NCI-H2227 treated with DMSO at 0.1 percent for 48 hours (cell line): Measurements from ENCODE around the gene TAPBP.
"Not testable (repeated sequence)": the region's sequence is repeated elsewhere in the genome, so short reads cannot be mapped to it uniquely, and the experiment has no call there.

Source experiments
- DNase-seq: peaks from one replicate; lab custom pipeline; 2025; lab: John Stamatoyannopoulos, UW

TAPBP gene

DNA sequence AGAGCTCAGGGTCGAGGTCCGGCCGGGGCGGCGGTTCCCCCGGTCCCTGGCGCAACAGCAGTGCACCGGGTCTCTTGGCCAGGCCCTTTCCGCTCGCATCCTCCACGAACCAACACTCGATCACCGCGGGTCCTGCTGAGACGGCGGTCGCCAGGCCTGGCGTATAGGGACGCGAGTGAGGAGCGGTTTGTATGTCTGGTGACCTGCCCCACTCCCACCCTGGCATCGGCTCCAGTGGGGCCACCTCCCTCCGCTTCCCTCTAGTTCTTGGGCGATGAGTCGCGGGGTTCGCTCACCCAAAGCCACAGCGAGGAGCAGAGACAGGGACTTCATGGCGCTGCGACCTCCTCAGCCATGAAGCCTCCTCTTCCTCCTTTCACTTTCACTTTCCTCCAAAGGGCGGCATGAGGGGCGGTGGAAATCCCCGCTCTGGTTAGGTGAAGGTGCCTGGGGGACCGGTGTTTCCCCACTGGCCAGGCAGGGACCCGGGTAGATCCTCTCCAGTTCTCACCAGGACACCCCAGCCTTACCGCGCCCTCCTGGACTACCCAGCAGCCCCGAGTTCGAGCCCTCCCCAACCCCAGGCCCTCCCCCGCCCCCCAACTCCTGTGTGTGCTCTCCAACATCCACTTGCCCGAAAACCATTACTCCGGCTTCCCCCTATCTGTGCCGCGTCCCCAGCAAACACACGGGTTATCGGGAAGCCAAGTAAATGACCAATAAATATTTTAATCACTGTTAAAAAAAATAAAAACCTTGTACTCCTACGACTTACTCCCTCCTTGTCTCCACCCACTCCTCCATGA, at the start of gene TAPBP:
Gene TAPBP (minus strand): TSS at position 370 of the 806 bp plus-strand sequence. CDS start 37 bp downstream, at position 333.
- no peak for DNase-seq

DNA sequence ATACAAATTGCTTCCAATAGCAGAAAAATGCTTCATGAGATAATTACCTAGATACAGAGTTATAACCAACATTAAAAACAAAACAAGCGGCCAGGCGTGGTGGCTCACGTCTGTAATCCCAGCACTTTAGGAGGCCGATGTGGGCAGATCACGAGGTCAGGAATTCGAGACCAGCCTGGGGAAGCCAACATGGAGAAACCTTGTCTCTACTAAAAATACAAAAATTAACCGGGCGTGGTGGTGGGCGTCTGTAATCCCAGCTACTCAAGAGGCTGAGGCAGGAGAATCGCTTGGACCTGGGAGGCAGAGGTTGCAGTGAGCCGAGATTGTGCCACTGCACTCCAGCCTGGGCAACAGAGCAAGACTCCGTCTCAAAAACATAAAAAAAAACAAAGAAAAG, 49.6 kb upstream of the TAPBP start:
- not testable (repeated sequence) for DNase-seq

DNA sequence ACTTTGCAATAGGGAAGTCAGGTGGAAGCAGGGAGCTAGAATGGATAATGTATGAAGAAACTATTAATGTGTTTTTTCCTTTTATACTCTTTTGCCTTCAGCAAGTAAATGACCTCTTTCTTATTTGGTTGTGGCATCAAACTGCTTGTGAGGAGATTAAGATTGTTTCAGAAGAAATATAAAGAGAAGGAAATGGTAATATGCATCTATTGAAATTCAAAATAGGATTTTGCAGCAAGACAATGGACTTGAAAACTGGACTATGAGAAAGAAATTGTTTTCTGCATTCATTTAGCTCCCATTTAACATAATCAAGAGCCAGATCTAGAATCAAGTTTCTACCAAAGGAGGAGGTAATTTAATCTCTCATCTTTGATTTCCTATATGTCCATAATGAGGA, 45.5 kb upstream of the TAPBP start:
- DNase-seq = no peak

DNA sequence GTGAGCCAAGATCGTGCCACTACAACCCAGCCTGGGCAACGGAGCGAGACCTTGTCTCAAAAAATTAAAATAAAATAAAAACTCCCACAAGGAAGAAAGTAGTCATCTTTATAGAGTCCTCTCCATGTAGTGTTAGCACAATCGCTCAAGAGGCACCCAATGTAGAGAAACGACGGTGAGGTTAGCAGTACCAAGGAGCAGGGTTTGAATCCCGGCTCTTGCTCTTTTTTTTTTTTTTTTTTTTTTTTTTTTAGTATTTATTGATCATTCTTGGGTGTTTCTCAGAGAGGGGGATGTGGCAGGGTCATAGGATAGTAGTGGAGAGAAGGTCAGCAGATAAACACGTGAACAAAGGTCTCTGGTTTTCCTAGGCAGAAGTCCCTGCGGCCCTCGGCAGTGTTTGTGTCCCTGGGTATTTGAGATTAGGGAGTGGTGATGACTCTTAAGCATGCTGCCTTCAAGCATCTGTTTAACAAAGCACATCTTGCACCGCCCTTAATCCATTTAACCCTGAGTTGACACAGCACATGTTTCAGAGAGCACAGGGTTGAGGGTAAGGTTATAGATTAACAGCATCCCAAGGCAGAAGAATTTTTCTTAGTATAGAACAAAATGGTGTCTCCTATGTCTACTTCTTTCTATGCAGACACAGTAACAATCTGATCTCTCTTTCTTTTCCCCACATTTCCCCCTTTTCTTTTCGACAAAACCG, 43.4 kb upstream of the TAPBP start:
- not testable (repeated sequence) for DNase-seq

DNA sequence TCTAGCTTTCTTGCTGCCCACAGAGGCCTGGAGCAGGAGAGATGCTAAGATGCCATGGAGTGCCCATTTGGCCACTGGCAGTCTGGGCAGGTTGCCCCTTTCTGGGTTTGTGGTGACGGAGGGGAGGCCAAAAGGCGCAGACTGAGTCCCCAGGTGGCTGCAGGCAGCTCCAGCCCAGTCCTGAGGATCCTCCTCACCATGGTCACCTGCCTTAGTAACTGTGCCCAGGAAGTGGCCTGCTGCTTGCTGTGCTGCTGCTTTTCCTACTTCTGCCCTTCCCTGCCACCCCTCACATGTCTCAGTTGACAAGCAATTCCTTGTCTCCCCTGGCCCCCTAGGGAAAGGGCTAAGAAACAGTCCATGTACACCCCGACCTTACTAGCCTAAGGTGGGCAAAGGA, 42.4 kb upstream of the TAPBP start:
- DNase-seq = no peak

DNA sequence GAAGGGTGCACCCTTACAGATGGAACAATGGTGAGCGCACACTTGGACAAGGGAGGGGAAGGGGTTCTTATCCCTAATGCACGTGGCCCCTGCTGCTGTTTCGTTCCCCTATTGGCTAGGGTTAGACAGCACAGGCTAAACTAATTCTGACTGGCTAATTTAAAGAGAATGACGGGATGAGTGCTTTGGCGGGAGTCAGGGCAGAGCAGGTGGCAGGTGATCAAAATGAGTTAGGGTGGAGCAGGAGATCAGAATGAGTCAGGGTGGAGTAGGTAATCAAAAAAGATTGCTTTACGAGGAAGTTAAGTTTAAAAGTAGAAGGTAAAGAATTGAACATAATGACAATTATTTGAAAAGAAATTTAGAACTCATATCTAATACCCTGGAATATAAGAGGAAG, 42.0 kb upstream of the TAPBP start:
- DNase-seq = not testable (repeated sequence)

DNA sequence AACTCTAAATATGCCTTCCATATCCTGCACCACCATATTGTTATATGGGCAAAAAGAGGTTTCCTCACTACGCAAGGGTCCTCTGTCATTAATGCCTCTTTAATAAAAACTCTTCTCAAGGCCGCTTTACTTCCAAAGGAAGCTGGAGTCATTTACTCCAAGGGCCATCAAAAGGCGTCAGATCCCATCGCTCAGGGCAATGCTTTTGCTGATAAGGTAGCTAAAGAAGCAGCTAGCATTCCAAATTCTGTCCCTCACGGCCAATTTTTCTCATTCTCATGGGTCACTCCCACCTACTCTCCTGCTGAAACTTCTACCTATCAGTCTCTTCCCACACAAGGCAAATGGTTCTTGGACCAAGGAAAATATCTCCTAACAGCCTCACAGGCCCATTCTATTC, 33.9 kb upstream of the TAPBP start:
- no peak for DNase-seq

DNA sequence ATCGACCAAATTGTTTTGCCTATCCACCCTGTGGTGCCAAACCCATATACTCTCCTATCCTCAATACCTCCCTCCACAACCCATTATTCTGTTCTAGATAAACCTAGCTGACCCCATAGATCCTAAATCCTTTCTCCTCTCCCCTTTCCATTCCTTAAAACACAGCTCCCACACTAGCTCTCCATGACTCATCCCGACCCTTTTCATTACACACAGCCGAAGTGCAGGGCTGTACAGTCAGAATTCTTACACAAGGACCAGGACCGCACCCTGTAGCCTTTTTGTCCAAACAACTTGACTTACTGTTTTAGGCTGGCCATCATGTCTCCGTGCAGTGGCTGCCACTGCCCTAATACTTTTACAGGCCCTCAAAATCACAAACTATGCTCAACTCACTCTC, 33.1 kb upstream of the TAPBP start:
- not testable (repeated sequence) for DNase-seq

DNA sequence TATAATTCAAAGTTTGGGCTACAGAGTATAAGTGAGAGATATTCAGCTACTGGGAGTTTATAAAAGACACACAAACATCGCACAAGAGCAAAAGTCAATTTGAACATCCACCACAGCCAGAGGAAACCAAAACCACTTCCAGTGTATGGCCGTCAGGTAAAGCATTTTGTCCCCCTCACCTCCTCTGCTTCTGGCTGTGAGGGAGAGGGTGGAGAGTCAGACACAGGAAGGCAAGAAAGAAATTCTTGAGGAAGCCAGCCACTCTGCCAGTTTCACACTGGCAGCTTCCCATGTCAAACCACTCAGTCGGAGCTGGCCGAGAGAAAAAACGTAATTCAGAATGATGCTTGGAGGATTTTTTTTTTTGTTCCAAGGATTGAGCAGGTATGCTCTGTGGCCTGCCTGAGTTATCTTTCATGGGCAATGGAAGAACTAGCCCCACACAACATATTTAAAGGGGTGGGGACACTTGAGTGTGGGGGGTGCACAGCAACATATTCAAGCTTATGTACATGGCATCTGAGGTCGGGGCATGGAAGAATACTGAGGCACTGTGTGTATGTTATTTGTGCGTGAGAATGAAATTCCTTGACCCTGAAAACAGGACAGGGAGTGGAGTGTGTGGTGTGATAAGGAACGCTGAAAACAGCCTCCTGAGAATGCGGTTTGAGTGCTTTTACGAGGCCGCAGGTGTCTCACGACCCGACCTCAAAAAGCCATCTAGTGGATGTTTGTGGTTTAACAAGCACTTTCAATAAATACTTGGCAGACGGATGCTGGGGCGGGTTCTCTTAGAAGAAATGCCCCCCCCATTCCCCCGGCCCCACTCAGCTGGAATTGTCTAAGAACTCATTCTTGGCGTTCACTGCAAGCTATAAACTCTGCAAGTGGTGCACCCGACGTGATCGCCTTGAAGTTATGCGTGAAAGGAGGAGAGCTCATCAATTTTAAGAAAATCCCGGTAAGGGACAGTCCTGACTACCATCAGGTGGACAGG, 31.1 kb upstream of the TAPBP start:
- peak; percentile 54 for DNase-seq

DNA sequence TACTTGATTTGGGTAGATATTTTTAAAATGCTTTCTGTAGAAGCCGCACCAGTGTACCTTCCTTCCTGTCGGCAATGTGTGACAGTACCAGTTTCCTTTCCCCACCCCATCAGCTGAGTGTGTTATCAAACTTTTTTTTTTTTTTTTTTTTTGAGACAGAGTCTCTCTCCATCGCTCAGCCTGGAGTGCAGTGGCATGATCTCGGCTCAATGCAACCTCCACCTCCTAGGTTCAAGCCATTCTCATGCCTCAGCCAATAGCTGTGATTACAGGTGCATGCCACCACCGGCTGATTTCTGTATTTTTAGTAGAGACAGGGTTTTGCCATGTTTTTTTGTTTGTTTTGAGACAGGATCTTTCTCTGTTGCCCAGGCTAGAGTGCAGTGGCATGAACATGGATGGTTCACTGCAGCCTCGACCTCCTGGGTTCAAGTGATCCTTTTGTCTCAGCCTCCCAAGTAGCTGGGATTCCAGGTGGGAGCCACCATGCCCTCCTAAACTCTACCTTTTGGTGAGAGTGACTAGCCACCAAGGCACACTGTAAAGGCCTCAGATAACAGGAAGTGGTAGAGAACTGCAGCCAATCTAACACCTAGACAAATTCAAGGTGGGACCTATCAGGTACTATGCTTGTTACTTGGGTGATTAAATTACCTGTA, 30.2 kb upstream of the TAPBP start:
- DNase-seq = no peak

DNA sequence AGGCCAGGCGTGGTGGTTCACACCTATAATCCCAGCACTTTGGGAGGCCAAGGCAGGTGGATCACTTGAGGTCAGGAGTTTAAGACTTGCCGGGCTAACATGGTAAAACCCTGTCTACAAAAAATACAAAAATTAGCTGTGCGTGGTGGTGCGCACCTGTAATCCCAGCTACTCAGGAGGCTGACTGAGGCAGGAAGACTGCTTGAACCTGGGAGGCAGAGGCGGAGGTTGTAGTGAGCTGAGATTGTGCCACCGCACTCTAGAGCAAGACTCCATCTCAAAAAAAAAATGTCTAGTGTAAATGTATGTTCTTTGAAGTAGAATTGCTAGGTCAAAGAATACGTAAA, 29.7 kb upstream of the TAPBP start:
- not testable (repeated sequence) for DNase-seq

DNA sequence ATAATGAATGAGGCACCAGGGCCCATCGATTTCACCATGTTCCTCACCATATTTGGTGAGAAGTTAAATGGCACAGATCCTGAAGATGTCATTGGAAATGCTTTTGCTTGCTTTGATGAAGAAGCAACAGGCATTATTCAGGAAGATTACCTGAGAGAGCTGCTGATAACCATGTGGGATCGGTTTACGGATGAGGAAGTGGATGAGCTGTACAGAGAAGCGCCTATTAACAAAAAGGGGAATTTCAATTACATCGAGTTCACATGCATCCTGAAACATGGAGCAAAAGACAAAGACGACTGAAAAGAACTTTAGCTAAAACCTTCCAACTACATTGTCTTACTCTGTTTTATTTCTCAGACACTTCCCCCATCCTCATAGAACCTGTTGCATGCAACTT, 25.3 kb upstream of the TAPBP start:
- DNase-seq = no peak

DNA sequence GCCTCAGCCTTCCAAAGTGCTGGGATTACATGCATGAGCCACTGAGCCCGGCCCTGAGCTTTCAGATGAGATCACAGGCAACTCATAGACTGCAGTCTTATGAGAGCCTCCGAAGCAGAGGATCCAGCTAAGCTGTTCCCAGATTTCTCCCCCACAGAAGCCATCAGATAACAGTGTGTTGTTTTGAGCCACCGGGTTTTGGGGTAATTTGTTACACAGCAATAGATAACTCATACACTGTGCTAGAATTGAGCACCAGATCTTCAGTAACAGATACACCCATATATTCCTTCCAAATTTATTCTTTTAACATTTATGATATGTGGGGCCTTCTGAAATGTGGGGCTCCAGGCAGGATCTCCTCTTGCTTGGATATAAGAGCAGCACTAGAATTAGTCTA, 22.6 kb upstream of the TAPBP start:
- no peak for DNase-seq

DNA sequence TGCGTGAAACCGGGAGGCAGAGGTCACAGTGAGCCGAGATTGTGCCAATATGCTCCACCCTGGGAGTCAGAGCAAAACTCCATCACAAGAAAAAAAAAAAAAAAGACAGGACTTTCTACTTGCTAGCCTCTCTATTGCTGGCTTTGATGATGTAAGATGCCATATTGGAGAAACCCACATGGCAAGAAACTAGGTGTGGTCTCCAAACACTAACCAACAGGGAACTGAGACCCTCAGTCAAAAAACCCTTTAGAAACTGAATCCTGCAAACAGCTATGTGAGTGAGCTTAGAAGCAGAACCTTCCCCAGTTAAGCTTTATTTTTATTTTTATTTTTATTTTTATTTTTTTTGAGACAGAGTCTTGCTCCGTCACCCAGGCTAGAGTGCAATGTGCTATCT, 22.0 kb upstream of the TAPBP start:
- no peak for DNase-seq

DNA sequence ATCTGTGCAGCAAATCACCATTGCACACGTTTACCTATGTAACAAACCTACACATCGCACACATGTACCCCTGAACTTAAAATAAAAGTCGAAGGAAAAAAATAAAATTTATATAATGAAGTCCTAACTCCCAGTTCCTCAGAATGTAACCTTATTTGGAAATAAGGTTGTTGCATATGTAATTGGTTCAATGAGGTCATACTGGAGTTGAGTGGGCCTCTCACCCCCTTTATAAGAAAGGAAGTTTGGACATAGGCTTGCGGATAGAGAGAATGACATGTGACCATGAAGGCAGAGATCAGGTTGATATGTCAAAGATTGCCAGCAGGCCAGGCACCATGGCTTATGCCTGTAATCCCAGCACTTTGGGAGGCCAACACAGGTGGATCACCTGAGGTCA, 19.8 kb upstream of the TAPBP start:
- no peak for DNase-seq

DNA sequence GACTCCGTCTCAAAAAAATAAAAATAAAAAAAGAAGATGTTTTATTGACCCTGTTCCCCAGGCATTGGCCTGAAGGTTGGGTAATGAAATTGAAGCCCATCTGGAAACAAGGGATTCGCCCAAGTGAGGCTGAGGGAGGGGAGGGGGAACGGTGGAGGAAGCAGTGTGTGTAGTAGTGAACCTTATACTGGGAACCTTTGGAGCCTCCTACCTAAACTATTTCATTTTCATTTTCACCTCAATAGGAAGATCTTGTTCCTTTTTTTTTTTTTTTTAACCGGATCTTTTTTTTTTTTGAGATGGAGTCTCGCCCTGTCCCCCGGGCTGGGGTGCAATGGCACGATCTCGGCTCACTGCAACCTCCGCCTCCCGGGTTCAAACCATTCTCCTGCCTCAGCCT, 16.9 kb upstream of the TAPBP start:
- DNase-seq = no peak

DNA sequence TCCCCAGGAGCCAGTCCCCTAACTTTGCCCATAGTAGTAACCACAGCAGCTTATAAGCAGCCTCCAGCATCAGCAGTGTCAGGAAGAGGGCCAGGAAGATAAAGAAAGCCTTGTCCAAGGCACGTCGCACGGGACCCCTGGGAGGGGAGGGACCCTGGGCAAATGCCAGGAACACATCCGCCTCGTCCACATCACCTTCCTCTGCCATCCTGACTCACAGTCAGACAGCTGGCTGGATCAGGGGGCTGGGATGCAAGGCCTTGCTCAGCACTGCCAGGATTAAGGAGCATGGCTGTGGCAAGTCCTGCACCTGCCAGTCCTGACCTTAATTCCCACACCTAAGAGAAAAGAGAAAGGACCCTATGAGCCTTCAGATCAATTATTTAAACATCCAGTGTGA, 15.2 kb upstream of the TAPBP start:
- no peak for DNase-seq

DNA sequence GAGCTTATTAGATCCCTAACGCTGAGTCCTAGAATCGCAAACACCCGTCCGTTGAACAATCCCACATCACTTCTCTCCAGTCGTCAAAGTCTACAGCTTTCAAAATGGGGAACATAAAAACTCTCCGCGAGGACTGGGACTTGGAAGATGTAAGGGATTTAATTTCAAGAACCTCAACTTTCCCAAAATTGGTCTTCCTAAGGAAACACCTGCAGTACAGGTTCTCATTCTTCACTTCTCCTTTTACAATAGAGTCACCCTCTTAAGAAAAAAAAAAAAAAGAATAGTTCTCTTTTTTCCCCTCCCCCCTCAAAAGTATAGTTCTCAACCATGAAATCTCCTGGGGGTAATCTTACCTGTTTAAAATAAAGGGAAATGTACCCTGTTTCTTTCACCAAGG, 10.2 kb upstream of the TAPBP start:
- no peak for DNase-seq

DNA sequence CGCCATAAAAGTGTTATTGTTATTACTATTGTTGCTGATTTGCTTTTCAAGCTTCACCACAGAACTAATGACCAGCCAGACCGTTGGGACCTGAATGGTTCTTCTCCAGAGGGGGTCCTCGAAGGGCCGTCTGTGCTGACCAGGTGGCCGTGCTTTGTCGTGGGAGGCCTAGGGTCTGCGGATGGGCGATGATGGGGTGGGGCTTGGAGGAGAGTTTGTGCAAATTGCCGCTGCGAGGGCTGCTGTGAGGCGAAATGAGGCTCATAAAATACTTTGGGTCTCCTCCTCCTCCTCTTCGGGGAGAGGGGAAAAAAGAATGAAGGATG, 9.7 kb upstream of the TAPBP start:
- peak; percentile 67 for DNase-seq

DNA sequence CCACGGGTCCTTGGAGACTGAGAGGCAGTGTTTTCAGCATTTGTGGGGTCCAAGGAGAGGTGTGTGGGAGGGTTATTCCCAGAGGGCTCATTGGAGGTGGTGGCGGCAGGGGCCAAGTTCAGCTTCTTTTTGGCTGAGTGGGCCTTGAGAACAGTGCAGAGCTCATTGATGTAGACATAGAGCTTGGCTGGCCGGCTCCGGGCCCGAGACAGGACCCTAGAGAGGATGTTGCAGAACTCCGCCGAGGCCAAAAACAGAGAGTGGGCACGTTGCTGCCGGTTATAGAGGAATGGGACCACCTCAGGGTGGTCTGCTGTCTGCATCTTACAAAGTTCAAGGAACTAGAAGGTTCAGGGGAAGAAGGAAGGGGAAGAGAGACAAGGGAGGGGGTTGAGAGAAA, 7.3 kb upstream of the TAPBP start:
- no peak for DNase-seq

DNA sequence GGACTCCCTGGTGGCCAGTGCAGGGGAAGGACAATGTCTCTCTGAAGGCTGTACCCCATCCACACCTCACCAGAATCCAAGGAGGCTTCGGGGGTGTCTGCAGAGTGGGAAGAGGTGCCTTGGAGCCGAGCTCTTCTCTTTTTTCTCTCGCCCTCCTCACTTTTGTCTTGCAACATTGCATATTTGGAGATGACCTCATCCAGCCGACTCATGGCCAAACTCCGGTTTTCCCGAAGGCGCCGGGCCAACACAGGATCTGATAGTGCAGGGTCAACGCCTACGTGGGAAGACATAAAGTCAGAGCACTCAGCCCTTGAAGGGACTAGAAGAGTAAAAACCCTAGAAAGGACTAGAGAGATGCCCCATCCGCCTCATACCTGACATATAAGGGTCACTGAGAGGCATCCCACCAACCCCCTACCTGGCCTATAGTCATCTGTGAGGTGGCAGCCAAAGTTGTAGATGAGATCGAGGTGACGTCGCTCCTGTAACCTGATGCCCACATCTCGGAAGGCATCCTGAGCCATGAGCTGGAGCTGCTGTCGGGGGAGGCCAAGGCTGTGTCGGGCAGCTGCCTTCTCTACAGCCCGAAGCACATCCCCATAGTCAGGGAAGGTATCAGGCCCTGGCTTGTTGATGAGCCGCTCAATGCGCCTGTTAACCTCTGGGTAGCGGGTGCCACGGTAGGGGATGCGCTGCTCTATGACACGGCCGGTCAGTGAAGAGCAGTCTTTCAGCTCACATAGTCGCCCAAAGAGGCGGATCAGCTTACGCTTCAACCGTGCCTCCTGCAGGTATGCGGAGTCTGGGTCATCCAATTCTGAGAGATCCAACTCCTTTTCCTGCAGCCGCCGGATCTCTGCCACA, 6.7 kb upstream of the TAPBP start:
- no peak for DNase-seq
